B cell (primary cell): ENCODE data around the gene ANO9. TPM values are rescaled to one million over a fixed set of nuclear protein-coding genes. Genes with fewer than 3 reads are reported as not detected.

Experiments
- ATAC-seq: fragments of 200-7000 bp; cut with Tn5 transposase; one replicate; pipeline ENCODE4 v1.10.0; 2021; ENCODE audit warnings: low read depth, mild to moderate bottlenecking, moderate number of reproducible peaks, moderate library complexity
- CTCF ChIA-PET: fragments of 350-600 bp; sonication (Branson Sonifier 250); formaldehyde crosslinking; loops from one replicate; lab custom pipeline; 2021; ENCODE audit warnings: antibody characterized with exemption, inconsistent platforms; lab: Charles Lee
- POLR2A ChIA-PET: fragments of 350-600 bp; sonication (Branson Sonifier 250); formaldehyde crosslinking; loops from one replicate; lab custom pipeline; 2021; ENCODE audit warnings: antibody characterized with exemption; lab: Charles Lee
- DNase-seq: peaks from one replicate; pipeline ENCODE4 v3.0.0; 2013
- H2AFZ ChIP-seq: 2 replicates; pipeline ENCODE4 v1.6.1; 2012; ENCODE audit warnings: mild to moderate bottlenecking, low read depth, low read length; ENCODE audit not compliant: insufficient read depth, poor library complexity, severe bottlenecking
- H3K27ac ChIP-seq, 2 donors: 1 replicate in 1 of 2; 2 replicates in 1 of 2; pipeline ENCODE4 v1.5.1; 2012 to 2013; ENCODE audit warnings: low read length in 2 of 2, mild to moderate bottlenecking in 2 of 2, moderate library complexity in 1 of 2
- H3K27me3 ChIP-seq, 4 experiments: fragments of 200-600 bp in 1 of 4; sonication (generic) in 1 of 4; replicated peaks in 1 of 4; 1 replicate in 2 of 4; 2 replicates in 2 of 4; pipeline versions ENCODE4 v1.6.1 to v1.7.0; 2013 to 2016; ENCODE audit warnings: low read length in 3 of 4, mild to moderate bottlenecking in 2 of 4, mixed read lengths in 1 of 4, moderate library complexity in 1 of 4; ENCODE audit not compliant: insufficient read depth in 4 of 4, control insufficient read depth in 3 of 4; ENCODE audit errors: control extremely low read depth in 1 of 4
- H3K36me3 ChIP-seq, 2 experiments: replicated peaks in 1 of 2; 1 replicate in 1 of 2; 2 replicates in 1 of 2; pipeline versions ENCODE4 v1.6.1 to v1.7.1; 2013; ENCODE audit warnings: low read length in 1 of 2; ENCODE audit not compliant: insufficient read depth in 2 of 2, control insufficient read depth in 1 of 2; ENCODE audit errors: control extremely low read depth in 1 of 2, extremely low read depth in 1 of 2
- H3K4me1 ChIP-seq, 2 donors: fragments of 200-600 bp in 1 of 2; sonication (generic) in 1 of 2; 1 replicate in 1 of 2; 2 replicates in 1 of 2; pipeline versions ENCODE4 v1.5.1 to v1.6.1; 2013 to 2017; ENCODE audit warnings: low read length in 2 of 2; ENCODE audit not compliant: control insufficient read depth in 2 of 2, insufficient read depth in 2 of 2
- H3K4me2 ChIP-seq: replicated peaks from 2 replicates; pipeline ENCODE3; 2012; ENCODE audit warnings: mild to moderate bottlenecking, low read depth, low read length; ENCODE audit not compliant: poor library complexity, severe bottlenecking
- H3K4me3 ChIP-seq, 5 experiments: fragments of 200-600 bp in 1 of 5; sonication (generic) in 1 of 5; 1 replicate in 3 of 5; 2 replicates in 2 of 5; pipeline versions ENCODE4 v1.5.1 to v1.7.0; 2011 to 2016; ENCODE audit warnings: low read length in 4 of 5, mild to moderate bottlenecking in 4 of 5, low read depth in 2 of 5, control low read depth in 1 of 5, moderate library complexity in 1 of 5; ENCODE audit not compliant: insufficient read depth in 1 of 5; ENCODE audit errors: control extremely low read depth in 1 of 5, extremely low read depth in 1 of 5
- H3K79me2 ChIP-seq: fragments of 200-600 bp; sonication (generic); one replicate; pipeline ENCODE4 v1.6.0; 2016; ENCODE audit warnings: low read length; ENCODE audit not compliant: control insufficient read depth, insufficient read depth
- H3K9ac ChIP-seq: fragments of 200-600 bp; sonication (generic); 2 replicates; pipeline ENCODE4 v1.6.1; 2017; ENCODE audit warnings: mild to moderate bottlenecking, low read length, moderate library complexity
- H3K9me3 ChIP-seq, 3 donors: one replicate each; pipeline versions ENCODE4 v1.6.1 to v1.7.1; 2013; ENCODE audit warnings: low read length in 2 of 3; ENCODE audit not compliant: control insufficient read depth in 2 of 3, insufficient read depth in 1 of 3; ENCODE audit errors: control extremely low read depth in 1 of 3
- H4K20me1 ChIP-seq: 2 replicates; pipeline ENCODE4 v1.6.0; 2012; ENCODE audit warnings: mild to moderate bottlenecking, low read length; ENCODE audit not compliant: insufficient read depth, control insufficient read depth, poor library complexity, severe bottlenecking
- H3K27ac Mint-ChIP-seq: one replicate; pipeline ENCODE4 v1.8.0; 2021; ENCODE audit warnings: mixed read lengths
- H3K27me3 Mint-ChIP-seq: one replicate; pipeline ENCODE4 v1.8.0; 2021; ENCODE audit warnings: mixed read lengths
- H3K4me1 Mint-ChIP-seq: one replicate; pipeline ENCODE4 v1.8.0; 2021; ENCODE audit warnings: mixed read lengths
- H3K4me3 Mint-ChIP-seq: one replicate; pipeline ENCODE4 v1.8.0; 2021; ENCODE audit warnings: mixed read lengths
- H3K9me3 Mint-ChIP-seq: one replicate; pipeline ENCODE4 v1.8.0; 2022; ENCODE audit warnings: mixed read lengths; ENCODE audit not compliant: insufficient read depth
- CTCF ChIP-seq: fragments of 200-600 bp; IDR thresholded peaks from one replicate; pipeline ENCODE4 v1.8.0; 2022; ENCODE audit warnings: antibody characterized with exemption, mild to moderate bottlenecking
- EZH2 ChIP-seq: IDR thresholded peaks from 2 replicates; pipeline ENCODE4 v1.6.1; 2012; ENCODE audit warnings: borderline replicate concordance, low read depth, mild to moderate bottlenecking, moderate library complexity, low read length; ENCODE audit not compliant: insufficient read depth, poor library complexity, severe bottlenecking
- WGBS: methylation state at CpG from one replicate; pipeline ENCODE4 v1.1.5; 2013; ENCODE audit warnings: missing lambda C conversion rate; ENCODE audit not compliant: insufficient coverage; 5-methylcytosine and 5-hydroxymethylcytosine counted together
- intact Hi-C: fragments of 100-400 bp; cut with micrococcal nuclease; formaldehyde crosslinking; loops from one replicate; pipeline ENCODE4 v1.10.0; 2022
- polyA plus RNA-seq: library from polyadenylated mRNA; depleted of rRNA; stranded (reverse); fragments of >200 nt; gene quantifications from 2 replicates; pipeline ENCODE4 v1.2.3, GENCODE V29; 2012
- total RNA-seq, 2 donors: library from RNA; stranded (reverse); fragments of 120-200 nt in 1 of 2; gene quantifications; 1 replicate in 1 of 2; 2 replicates in 1 of 2; pipeline versions ENCODE4 v1.2.3 to v1.2.4, GENCODE V29; 2013 to 2022

ANO9 gene
- total and polyA plus RNA-seq, 2 donors (not counting 1 experiment from before 2014, with no cell fraction given): 62.0 to 107 TPM

- Mint-ChIP-seq H3K4me3 (no peak overlapping the region), H3K4me1 (no peaks in the 10 kb centered on the region), H3K27me3 (no peaks in the 10 kb centered on the region), H3K9me3 (no peaks in the 10 kb centered on the region), H3K27ac (no peak overlapping the region)
- no peak overlapping the region for H3K9ac ChIP-seq
- ATAC-seq: no peak
- POLR2A ChIA-PET: no interaction called here
- H3K79me2 ChIP-seq: peaks cover 24% of the 10 kb centered on the region
- intact Hi-C loops: no loop called here
- peaks cover 0 to 2% (median 0%) of the 10 kb centered on the region in 3 donors for H3K9me3 ChIP-seq
- 86% methylated on average over 9 of the region's 13 CpGs for WGBS
- DNase-seq: no peak
- no peak overlapping the region for H3K4me2 ChIP-seq
- no peak overlapping the region for H2AFZ ChIP-seq
- H3K36me3 ChIP-seq: no peaks in the 10 kb centered on the region
- no peak overlapping the region for H3K27ac ChIP-seq
- no peaks in the 10 kb centered on the region for H3K27me3 ChIP-seq
- TF ChIP-seq CTCF (no peak), EZH2 (no peak)
- no peaks in the 10 kb centered on the region for H3K4me1 ChIP-seq
- no peak overlapping the region for H3K4me3 ChIP-seq
- CTCF ChIA-PET: no interaction called here
- H4K20me1 ChIP-seq: no peaks in the 10 kb centered on the region
Measured at GRCh38 chr11:472272-472671, 30.5 kb upstream of the ANO9 start.

GRCh38 chr11:471468-472145 lies 29.8 kb upstream of the ANO9 start:
- H3K4me1 Mint-ChIP-seq: peaks cover 1% of the 10 kb centered on the region
- H3K27ac Mint-ChIP-seq: no peak overlapping the region
- 96% methylated on average over 56 of the region's 61 CpGs for WGBS
- intact Hi-C loops: no loop called here
- H3K36me3 ChIP-seq: no peaks in the 10 kb centered on the region
- H3K27me3 Mint-ChIP-seq: no peaks in the 10 kb centered on the region
- no peak overlapping the region for H3K4me3 Mint-ChIP-seq
- TF ChIP-seq CTCF (no peak), EZH2 (no peak)
- no peak for DNase-seq
- no peaks in the 10 kb centered on the region for H3K27me3 ChIP-seq
- no peak overlapping the region for H3K27ac ChIP-seq
- no peak overlapping the region for H3K9ac ChIP-seq
- ChIA-PET CTCF (no interaction called here), POLR2A (no interaction called here)
- H2AFZ ChIP-seq: no peak overlapping the region
- peaks cover 0 to 2% (median 0%) of the 10 kb centered on the region in 3 donors for H3K9me3 ChIP-seq
- peaks cover 27% of the 10 kb centered on the region for H3K79me2 ChIP-seq
- no peaks in the 10 kb centered on the region for H3K4me1 ChIP-seq
- H3K9me3 Mint-ChIP-seq: no peaks in the 10 kb centered on the region
- no peak overlapping the region for H3K4me2 ChIP-seq
- no peak for ATAC-seq
- H3K4me3 ChIP-seq: no peak overlapping the region
- H4K20me1 ChIP-seq: no peaks in the 10 kb centered on the region
